GDM1 (cell line): ENCODE results near the gene SSMEM1.
"Not testable (repeated sequence)": the region's sequence is repeated elsewhere in the genome, so short reads cannot be mapped to it uniquely, and the experiment has no call there.

Experiments
- DNase-seq: peaks from one replicate; lab custom pipeline; 2025; lab: John Stamatoyannopoulos, UW

Gene SSMEM1

GRCh38 chr7:130246491-130246890 is 38.8 kb downstream of the SSMEM1 start:
- not testable (repeated sequence) for DNase-seq

- DNase-seq: not testable (repeated sequence)
Measured at GRCh38 chr7:130248842-130249241, 41.2 kb downstream of the SSMEM1 start.

- not testable (repeated sequence) for DNase-seq
Measured at GRCh38 chr7:130249626-130250025, 42.0 kb downstream of the SSMEM1 start.

GRCh38 chr7:130254555-130254954 is 46.9 kb downstream of the SSMEM1 start:
- DNase-seq: no peak

- DNase-seq: no peak
Measured at GRCh38 chr7:130256704-130257103, 49.0 kb downstream of the SSMEM1 start.

GRCh38 chr7:130258494-130259078 is 50.9 kb downstream of the SSMEM1 start:
- DNase-seq: no peak

GRCh38 chr7:130262448-130262847 is 54.8 kb downstream of the SSMEM1 start:
- no peak for DNase-seq

GRCh38 chr7:130263130-130263529 is 55.5 kb downstream of the SSMEM1 start:
- peak; percentile 26 for DNase-seq
